GM18951 (cell line): Measurements from ENCODE around the gene C22orf23.
"Not testable (repeated sequence)": the region's sequence is repeated elsewhere in the genome, so short reads cannot be mapped to it uniquely, and the experiment has no call there.

Source experiments
- POLR2A ChIP-seq: IDR thresholded peaks from 4 replicates; pipeline ENCODE4 v1.6.1; 2011; ENCODE audit warnings: mild to moderate bottlenecking; ENCODE audit not compliant: insufficient read length, insufficient read depth; ENCODE audit errors: extremely low read depth
- in situ Hi-C: fragments of 300-500 bp; cut with MboI; formaldehyde crosslinking; loops from one replicate; pipeline ENCODE4 v1.12.0; 2022; ENCODE audit warnings: low sequenced_read_pairs, mixed read lengths, inconsistent platforms; ENCODE audit not compliant: unreplicated experiment

C22orf23 gene

GRCh38 chr22:37975153-37975552 is 21.8 kb upstream of the C22orf23 start:
- in situ Hi-C loops = no loop called here
- no peak for TF ChIP-seq POLR2A

GRCh38 chr22:37973271-37974170 is 20.1 kb upstream of the C22orf23 start:
- no peak for TF ChIP-seq POLR2A
- in situ Hi-C loops = no loop called here

GRCh38 chr22:37972527-37972926 is 19.1 kb upstream of the C22orf23 start:
- in situ Hi-C loops = no loop called here

GRCh38 chr22:37971475-37972434 is 18.4 kb upstream of the C22orf23 start:
- no peak for TF ChIP-seq POLR2A
- in situ Hi-C loops = no loop called here

More at GRCh38 chr22:37972527-37972926, 19.1 kb upstream of the C22orf23 start:
- TF ChIP-seq POLR2A = no peak

- in situ Hi-C loops = no loop called here
- TF ChIP-seq POLR2A = no peak
These were observed 17.5 kb upstream of the C22orf23 start for GRCh38 chr22:37970864-37971263.

GRCh38 chr22:37968452-37969251 is 15.3 kb upstream of the C22orf23 start:
- no peak for TF ChIP-seq POLR2A

GRCh38 chr22:37967637-37968451 is 14.4 kb upstream of the C22orf23 start:
- in situ Hi-C loops = loop anchor here (10.0 kb wide), 1 partner anchor 153 kb away; no protein-coding TSS in a partner anchor
- no peak for TF ChIP-seq POLR2A

More at GRCh38 chr22:37968452-37969251, 15.3 kb upstream of the C22orf23 start:
- in situ Hi-C loops = loop anchor here (10.0 kb wide), 1 partner anchor 154 kb away; no protein-coding TSS in a partner anchor

- TF ChIP-seq POLR2A = no peak
- in situ Hi-C loops = loop anchor here (10.0 kb wide), 1 partner anchor 152 kb away; no protein-coding TSS in a partner anchor
These were observed 13.7 kb upstream of the C22orf23 start for GRCh38 chr22:37967147-37967546.

GRCh38 chr22:37965940-37966664 is 12.7 kb upstream of the C22orf23 start:
- in situ Hi-C loops = loop anchor here (10.0 kb wide), 1 partner anchor 151 kb away; no protein-coding TSS in a partner anchor
- TF ChIP-seq POLR2A = no peak

GRCh38 chr22:37961062-37961461 is 7.7 kb upstream of the C22orf23 start:
- no peak for TF ChIP-seq POLR2A
- in situ Hi-C loops = loop anchor here (10.0 kb wide), 1 partner anchor 146 kb away; no protein-coding TSS in a partner anchor

GRCh38 chr22:37959231-37959825 is 5.9 kb upstream of the C22orf23 start:
- in situ Hi-C loops = no loop called here
- TF ChIP-seq POLR2A = no peak

- in situ Hi-C loops = no loop called here
- no peak for TF ChIP-seq POLR2A
These were observed 3.8 kb upstream of the C22orf23 start for GRCh38 chr22:37957232-37957631.

- in situ Hi-C loops = not testable (repeated sequence)
These were observed 2.5 kb upstream of the C22orf23 start for GRCh38 chr22:37955825-37956397.
